Sigmoid colon (tissue), 7 donors: ENCODE data around the gene CHDH. TPM values are rescaled to one million over a fixed set of nuclear protein-coding genes. Genes with fewer than 3 reads are reported as not detected.

Experiments used
- DNase-seq: peaks from one replicate; pipeline ENCODE4 v3.0.0-alpha.2; 2019
- H3K27ac ChIP-seq, 4 donors: fragments of 200-600 bp; sonication (generic); one replicate each; pipeline ENCODE4 v1.5.1; 2016 to 2019; ENCODE audit warnings: mild to moderate bottlenecking in 1 of 4
- H3K27me3 ChIP-seq, 3 donors: fragments of 200-600 bp; sonication (generic); one replicate each; pipeline ENCODE4 v1.5.1; 2019; ENCODE audit warnings: mild to moderate bottlenecking in 1 of 3
- H3K36me3 ChIP-seq, 4 donors: fragments of 200-600 bp; sonication (generic); one replicate each; pipeline ENCODE4 v1.5.1; 2016 to 2019
- H3K4me1 ChIP-seq, 4 donors: fragments of 200-600 bp; sonication (generic); one replicate each; pipeline ENCODE4 v1.5.1; 2017 to 2019
- H3K4me3 ChIP-seq, 4 donors: fragments of 200-600 bp; sonication (generic); one replicate each; pipeline ENCODE4 v1.5.1; 2017 to 2019; ENCODE audit warnings: mild to moderate bottlenecking in 2 of 4, moderate library complexity in 1 of 4
- H3K9me3 ChIP-seq, 4 donors: fragments of 200-600 bp in 3 of 4; sonication (generic) in 3 of 4; one replicate each; pipeline versions ENCODE4 v1.5.1 to v1.6.1; 2013 to 2019
- EP300 ChIP-seq, 4 donors: sonication (generic); formaldehyde crosslinking; IDR thresholded peaks; one replicate each; pipeline ENCODE4 v1.6.1; 2017; ENCODE audit warnings: antibody characterized with exemption in 4 of 4
- POLR2A ChIP-seq, 2 donors: fragments of 450-650 bp; IDR thresholded peaks; one replicate each; pipeline ENCODE4 v1.6.1; 2016; ENCODE audit warnings: antibody characterized with exemption in 2 of 2, mild to moderate bottlenecking in 2 of 2, moderate library complexity in 2 of 2
- POLR2AphosphoS5 ChIP-seq, 4 donors: sonication (generic); formaldehyde crosslinking; IDR thresholded peaks; one replicate each; pipeline ENCODE4 v1.6.1; 2017; ENCODE audit warnings: antibody characterized with exemption in 4 of 4
- WGBS, 2 donors: extraction: QIAGEN DNeasy Blood & Tissue Kit; methylation state at CpG; one replicate each; pipeline ENCODE4 v1.1.7; 2013; 5-methylcytosine and 5-hydroxymethylcytosine counted together
- intact Hi-C: fragments of 100-400 bp; cut with DNase I; formaldehyde crosslinking; loops from one replicate; pipeline ENCODE4 v1.15.1; 2023
- polyA plus RNA-seq, 3 donors: library from polyadenylated mRNA; stranded (reverse); fragments of 200-250 nt; gene quantifications; one replicate each; pipeline ENCODE4 v1.2.3, GENCODE V29; 2013
- total RNA-seq, 4 donors: library from RNA; depleted of rRNA; stranded (reverse); fragments of >200 nt; gene quantifications; one replicate each; pipeline ENCODE4 v1.1.0, GENCODE V29; 2016
- TF ChIP-seq, protein P1 (sequence below), 4 experiments: fragments of 450-650 bp in 3 of 4; fragments of 200-600 bp in 1 of 4; IDR thresholded peaks; one replicate each; pipeline ENCODE4 v1.5.1; 2016 to 2019; ENCODE audit warnings: antibody characterized with exemption in 4 of 4, mild to moderate bottlenecking in 3 of 4, moderate library complexity in 2 of 4
- donor health status: healthy with polysubstance abuse.
- donor health status: Bipolar disorder and iron deficiency.
- donor health status: healthy.

CHDH gene
- total and polyA plus RNA-seq, 7 donors: 1.1 to 9.5 (median 1.8) TPM

DNA sequence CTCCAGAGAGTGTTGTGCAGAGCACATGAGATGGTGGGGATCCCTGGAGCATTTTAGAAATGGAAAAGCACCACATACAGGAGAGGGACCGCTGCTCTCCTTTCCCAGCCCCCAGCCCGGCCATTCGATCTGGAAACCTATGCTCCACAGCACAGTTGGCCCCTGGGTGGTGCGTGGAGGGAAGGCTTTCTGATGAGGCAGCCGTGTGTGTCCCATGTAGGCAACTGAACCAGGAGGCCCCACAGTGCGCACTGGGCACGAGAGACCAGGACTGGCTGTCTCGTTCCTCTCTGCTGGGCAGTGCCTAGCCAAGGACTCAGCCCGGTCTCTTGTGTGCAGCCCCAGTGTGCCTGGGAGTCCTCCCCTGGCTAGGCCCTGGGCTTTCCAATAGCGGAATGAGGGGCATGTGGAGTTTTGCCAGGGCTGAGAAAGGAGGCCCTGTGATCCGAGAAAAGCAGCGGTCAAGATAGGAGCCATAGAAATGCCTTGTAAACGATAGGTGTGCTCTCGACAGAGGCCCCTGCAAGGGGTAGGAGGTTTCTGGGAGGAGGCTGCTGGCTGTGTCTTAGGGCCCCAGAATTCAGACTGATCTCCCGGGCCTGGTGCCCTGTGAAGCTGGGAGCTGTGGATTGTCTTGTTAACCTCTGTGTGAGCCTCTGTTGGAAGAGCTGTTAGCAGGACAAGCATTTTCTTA is 39.0 kb downstream of the CHDH start:
- DNase-seq: peak; percentile 57
- H3K27ac ChIP-seq: no peak overlapping the region
- TF ChIP-seq POLR2AphosphoS5 (IDR thresholded peaks at IDR 0.05): no peak
- TF ChIP-seq, protein P1, sequence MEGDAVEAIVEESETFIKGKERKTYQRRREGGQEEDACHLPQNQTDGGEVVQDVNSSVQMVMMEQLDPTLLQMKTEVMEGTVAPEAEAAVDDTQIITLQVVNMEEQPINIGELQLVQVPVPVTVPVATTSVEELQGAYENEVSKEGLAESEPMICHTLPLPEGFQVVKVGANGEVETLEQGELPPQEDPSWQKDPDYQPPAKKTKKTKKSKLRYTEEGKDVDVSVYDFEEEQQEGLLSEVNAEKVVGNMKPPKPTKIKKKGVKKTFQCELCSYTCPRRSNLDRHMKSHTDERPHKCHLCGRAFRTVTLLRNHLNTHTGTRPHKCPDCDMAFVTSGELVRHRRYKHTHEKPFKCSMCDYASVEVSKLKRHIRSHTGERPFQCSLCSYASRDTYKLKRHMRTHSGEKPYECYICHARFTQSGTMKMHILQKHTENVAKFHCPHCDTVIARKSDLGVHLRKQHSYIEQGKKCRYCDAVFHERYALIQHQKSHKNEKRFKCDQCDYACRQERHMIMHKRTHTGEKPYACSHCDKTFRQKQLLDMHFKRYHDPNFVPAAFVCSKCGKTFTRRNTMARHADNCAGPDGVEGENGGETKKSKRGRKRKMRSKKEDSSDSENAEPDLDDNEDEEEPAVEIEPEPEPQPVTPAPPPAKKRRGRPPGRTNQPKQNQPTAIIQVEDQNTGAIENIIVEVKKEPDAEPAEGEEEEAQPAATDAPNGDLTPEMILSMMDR (IDR thresholded peaks at IDR 0.05): no peak

DNA sequence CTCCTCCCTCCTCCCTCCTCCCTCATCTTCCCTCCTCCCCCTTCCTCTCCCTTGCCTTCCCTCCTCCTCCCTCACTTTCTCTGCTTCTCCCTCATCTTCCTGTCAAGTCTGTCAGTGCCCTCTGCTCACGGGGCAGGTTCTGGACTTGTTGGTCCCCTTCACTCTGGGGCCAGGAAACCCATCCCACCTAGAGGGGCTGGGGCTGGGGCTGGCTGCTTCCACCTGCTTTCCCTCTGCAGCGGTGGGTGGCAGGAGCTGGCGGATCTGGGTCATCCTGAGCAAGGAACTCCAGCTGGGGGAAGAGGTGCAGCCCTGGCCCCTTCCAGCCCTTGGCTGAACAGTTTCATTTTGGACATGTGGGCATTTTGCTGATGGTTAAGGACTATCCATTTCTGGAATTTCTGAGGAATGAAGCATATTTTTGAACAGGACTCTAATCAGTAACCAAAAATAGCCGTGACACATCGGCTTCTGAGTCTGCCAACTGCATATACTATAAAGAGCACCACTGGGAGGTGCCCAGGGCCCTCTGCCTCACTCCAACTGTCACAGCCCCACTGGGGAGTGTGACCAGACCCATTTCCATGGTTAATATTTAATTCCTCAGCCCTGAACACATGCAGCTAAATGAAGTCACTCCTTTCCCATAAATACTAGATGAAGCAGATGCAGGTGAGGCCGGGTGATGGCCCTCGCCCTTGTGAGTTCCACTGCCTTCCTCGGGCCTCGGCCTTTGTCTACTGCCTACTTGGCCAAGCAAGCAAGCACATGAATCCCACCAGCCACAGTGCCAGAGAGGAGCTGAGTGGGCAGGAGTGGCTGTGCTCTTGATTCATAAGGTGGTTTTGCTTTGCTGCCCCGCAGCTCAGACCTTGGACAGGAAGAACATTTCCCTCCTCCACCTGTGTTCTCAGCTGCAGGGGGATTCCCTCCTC is 39.8 kb downstream of the CHDH start:
- TF ChIP-seq POLR2AphosphoS5 (IDR thresholded peaks at IDR 0.05): no peak
- no peak for TF ChIP-seq EP300 (IDR thresholded peaks at IDR 0.05)
- no peak for TF ChIP-seq POLR2A (IDR thresholded peaks at IDR 0.05)
- TF ChIP-seq, protein P1 (IDR thresholded peaks at IDR 0.05): no peak
- 18 to 69% methylated on average over 10 of the region's 10 CpGs for WGBS, 2 donors
- Histone ChIP-seq H3K4me3 (no peak overlapping the region), H3K36me3 (no peaks in the 10 kb centered on the region), H3K9me3 (no peaks in the 10 kb centered on the region), H3K27ac (no peak overlapping the region), H3K27me3 (no peaks in the 10 kb centered on the region), H3K4me1 (peaks cover 0 to 18% (median 0%) of the 10 kb centered on the region in 4 donors)
- peak; percentile 52 for DNase-seq
- intact Hi-C loops: no loop called here

More for the DNA sequence above, 39.0 kb downstream of the CHDH start:
- WGBS, 2 donors: 58 to 79% methylated on average over 15 of the region's 15 CpGs
- no peaks in the 10 kb centered on the region for H3K9me3 ChIP-seq
- H3K36me3 ChIP-seq: no peaks in the 10 kb centered on the region
- peaks cover 0 to 18% (median 0%) of the 10 kb centered on the region in 4 donors for H3K4me1 ChIP-seq
- intact Hi-C loops: no loop called here
- no peak overlapping the region for H3K4me3 ChIP-seq
- no peaks in the 10 kb centered on the region for H3K27me3 ChIP-seq

DNA sequence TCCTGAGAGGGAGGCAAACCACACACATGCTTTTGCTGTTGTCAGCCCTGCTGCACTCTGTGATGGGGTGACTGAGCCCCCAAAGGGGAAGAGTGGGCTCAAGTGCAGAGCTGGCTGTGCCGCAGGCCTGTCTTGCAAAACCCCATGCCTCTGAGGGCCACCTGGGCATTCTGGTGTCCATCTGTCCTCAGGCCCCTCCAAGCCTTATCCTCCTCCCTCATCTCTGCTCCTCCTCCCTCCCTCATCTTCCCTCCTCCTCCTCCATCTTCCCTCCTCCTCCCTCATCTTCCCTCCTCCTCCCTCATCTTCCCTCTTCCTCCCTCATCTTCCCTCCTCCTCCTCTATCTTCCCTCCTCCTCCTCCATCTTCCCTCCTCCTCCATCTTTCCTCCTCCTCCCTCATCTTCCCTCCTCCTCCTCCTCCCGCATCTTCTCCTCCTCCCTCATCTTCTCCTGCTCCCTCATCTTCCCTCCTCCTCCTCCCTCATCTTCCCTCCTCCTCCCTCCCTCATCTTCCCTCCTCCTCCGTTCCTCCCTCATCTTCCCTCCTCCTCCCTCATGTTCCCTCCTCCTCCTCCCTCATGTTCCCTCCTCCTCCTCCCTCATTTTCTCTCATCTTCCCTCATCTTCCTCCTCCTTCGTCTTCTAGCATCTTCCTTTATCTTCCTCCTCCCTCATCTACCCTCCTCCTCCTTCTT is 40.6 kb downstream of the CHDH start:
- Histone ChIP-seq H3K27ac (no peak overlapping the region), H3K4me1 (peaks cover 0 to 18% (median 0%) of the 10 kb centered on the region in 4 donors), H3K9me3 (no peaks in the 10 kb centered on the region), H3K4me3 (no peak overlapping the region), H3K27me3 (no peaks in the 10 kb centered on the region), H3K36me3 (no peaks in the 10 kb centered on the region)
- TF ChIP-seq POLR2AphosphoS5 (IDR thresholded peaks at IDR 0.05) (no peak), POLR2A (IDR thresholded peaks at IDR 0.05) (no peak), EP300 (IDR thresholded peaks at IDR 0.05) (no peak)
- TF ChIP-seq, protein P1 (IDR thresholded peaks at IDR 0.05): no peak
- intact Hi-C loops: no loop called here
- peak; percentile 22 for DNase-seq
- WGBS, 2 donors: 73 to 75% methylated on average over 4 of the region's 4 CpGs

DNA sequence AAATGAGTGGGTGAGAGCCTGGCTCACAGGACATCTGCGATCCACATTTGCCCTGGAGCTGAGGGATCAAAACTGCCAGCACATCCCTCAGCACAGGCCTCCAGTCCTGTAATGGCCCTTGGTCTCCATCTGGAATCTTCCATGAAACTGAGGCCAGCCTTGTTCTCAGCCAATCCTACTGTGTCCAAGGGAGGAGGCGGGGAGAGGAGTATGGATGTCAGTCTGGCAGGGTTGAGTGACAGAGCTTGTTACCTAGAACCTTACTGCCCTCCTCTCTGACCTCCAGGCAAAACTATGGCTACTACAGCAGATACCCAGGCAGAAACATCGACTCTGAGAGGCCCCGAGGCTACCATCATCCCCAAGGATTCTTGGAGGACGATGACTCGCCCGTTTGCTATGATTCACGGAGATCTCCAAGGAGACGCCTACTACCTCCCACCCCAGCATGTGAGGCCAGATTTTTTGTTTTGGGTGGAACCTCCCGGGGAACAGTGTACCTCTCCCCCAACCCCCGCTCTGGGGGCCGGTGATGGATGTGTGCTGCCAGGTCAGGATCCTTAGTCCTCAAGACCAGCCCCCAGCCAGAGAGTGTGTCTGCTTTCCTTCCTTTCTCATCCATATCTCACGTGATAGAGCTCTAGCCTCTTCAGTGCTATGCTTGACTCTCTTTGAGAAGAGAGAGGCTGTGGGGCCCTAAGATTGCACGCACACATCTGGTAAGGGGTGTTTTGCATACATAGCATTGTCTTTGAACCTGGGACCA is 41.3 kb downstream of the CHDH start:
- H3K27ac ChIP-seq: no peak overlapping the region
- intact Hi-C loops: no loop called here
- 80 to 85% methylated on average over 14 of the region's 14 CpGs for WGBS, 2 donors

More for the DNA sequence above, 41.3 kb downstream of the CHDH start:
- DNase-seq: peak; percentile 40
- H3K36me3 ChIP-seq: no peaks in the 10 kb centered on the region
- no peaks in the 10 kb centered on the region for H3K9me3 ChIP-seq
- H3K4me1 ChIP-seq: peaks cover 0 to 18% (median 0%) of the 10 kb centered on the region in 4 donors
- TF ChIP-seq POLR2A (IDR thresholded peaks at IDR 0.05): no peak
- TF ChIP-seq POLR2AphosphoS5 (IDR thresholded peaks at IDR 0.05): no peak
- no peak for TF ChIP-seq EP300 (IDR thresholded peaks at IDR 0.05)
- TF ChIP-seq, protein P1 (IDR thresholded peaks at IDR 0.05): no peak
- no peaks in the 10 kb centered on the region for H3K27me3 ChIP-seq
- no peak overlapping the region for H3K4me3 ChIP-seq
